Neural progenitor cell (in vitro differentiated cells): Measurements from ENCODE around the gene SLC6A4.

ENCODE experiments used
- CTCF ChIP-seq: fragments of 200-600 bp; sonication (generic); IDR thresholded peaks from 2 replicates; pipeline ENCODE4 v1.5.1; 2017; ENCODE audit warnings: antibody characterized with exemption, mild to moderate bottlenecking
- EZH2phosphoT487 ChIP-seq: fragments of 200-600 bp; sonication (generic); IDR thresholded peaks from 2 replicates; pipeline ENCODE4 v1.6.1; 2017; ENCODE audit warnings: antibody characterized with exemption

- TF ChIP-seq CTCF (no peak), EZH2phosphoT487 (no peak)
These were observed 39.4 kb upstream of the SLC6A4 start for GRCh38 chr17:30274887-30275286.
